Spleen (tissue), 11 donors: Measurements from ENCODE around the gene LIPT2. TPM values are rescaled to one million over a fixed set of nuclear protein-coding genes. Genes with fewer than 3 reads are reported as not detected.

Experiments used
- DNase-seq: peaks from one replicate; pipeline ENCODE4 v3.0.0-alpha.2; 2020
- H3K27ac ChIP-seq, 8 donors: fragments of 200-600 bp; sonication (generic) in 7 of 8; 1 replicate in 4 of 8; 2 replicates in 4 of 8; pipeline versions ENCODE4 v1.5.0 to v1.8.0; 2016 to 2021; ENCODE audit warnings: inconsistent platforms in 4 of 8, mild to moderate bottlenecking in 4 of 8, moderate library complexity in 1 of 8
- H3K27me3 ChIP-seq, 7 donors: fragments of 200-600 bp; sonication (generic) in 6 of 7; replicated peaks in 1 of 7; 1 replicate in 4 of 7; 2 replicates in 3 of 7; pipeline versions ENCODE4 v1.5.0 to v1.8.0; 2016 to 2021; ENCODE audit warnings: inconsistent platforms in 3 of 7, mild to moderate bottlenecking in 1 of 7
- H3K36me3 ChIP-seq, 6 donors: fragments of 200-600 bp; sonication (generic) in 5 of 6; 1 replicate in 4 of 6; 2 replicates in 2 of 6; pipeline versions ENCODE4 v1.5.0 to v1.8.0; 2016 to 2021; ENCODE audit warnings: inconsistent platforms in 2 of 6
- H3K4me1 ChIP-seq, 6 donors: fragments of 200-600 bp; sonication (generic) in 5 of 6; 1 replicate in 3 of 6; 2 replicates in 3 of 6; pipeline versions ENCODE4 v1.5.0 to v1.8.0; 2016 to 2021; ENCODE audit warnings: inconsistent platforms in 3 of 6
- H3K4me3 ChIP-seq, 8 donors: fragments of 200-600 bp; sonication (generic) in 7 of 8; 1 replicate in 4 of 8; 2 replicates in 4 of 8; pipeline versions ENCODE4 v1.5.0 to v1.8.0; 2016 to 2021; ENCODE audit warnings: inconsistent platforms in 4 of 8, mild to moderate bottlenecking in 4 of 8, moderate library complexity in 2 of 8
- H3K9me3 ChIP-seq, 8 donors: fragments of 200-600 bp; sonication (generic) in 7 of 8; 1 replicate in 4 of 8; 2 replicates in 4 of 8; pipeline versions ENCODE4 v1.5.0 to v1.8.0; 2016 to 2021; ENCODE audit warnings: inconsistent platforms in 4 of 8
- CTCF ChIP-seq, 11 experiments: fragments of 200-600 bp in 7 of 11; fragments of 450-650 bp in 4 of 11; sonication (generic) in 4 of 11; IDR thresholded peaks in 8 of 11; conservative IDR thresholded peaks in 3 of 11; 1 replicate in 7 of 11; 2 replicates in 4 of 11; pipeline versions ENCODE4 v1.4.0 to v1.8.0; 2016 to 2021; ENCODE audit warnings: antibody characterized with exemption in 11 of 11, inconsistent platforms in 4 of 11, mild to moderate bottlenecking in 1 of 11
- POLR2A ChIP-seq, 3 donors: fragments of 450-650 bp; IDR thresholded peaks; one replicate each; pipeline ENCODE4 v1.5.1; 2017; ENCODE audit warnings: antibody characterized with exemption in 3 of 3, mild to moderate bottlenecking in 1 of 3
- POLR2AphosphoS5 ChIP-seq, 3 donors: sonication (generic); formaldehyde crosslinking; IDR thresholded peaks; one replicate each; pipeline ENCODE4 v1.5.1; 2017; ENCODE audit warnings: antibody characterized with exemption in 3 of 3
- WGBS, 5 donors: extraction: QIAGEN DNeasy Blood & Tissue Kit in 3 of 5; methylation state at CpG; one replicate each; pipeline versions ENCODE4 v1.1.5 to v1.1.7; 2013 to 2018; 5-methylcytosine and 5-hydroxymethylcytosine counted together
- intact Hi-C: fragments of 100-400 bp; cut with DNase I; formaldehyde crosslinking; loops from one replicate; pipeline ENCODE4 v1.15.0; 2023; ENCODE audit warnings: low total_unique reads
- polyA plus RNA-seq, 3 donors: library from polyadenylated mRNA; stranded (reverse); fragments of 200-250 nt; gene quantifications; one replicate each; pipeline ENCODE4 v1.2.1, GENCODE V29; 2013
- small RNA-seq, 4 donors: library from RNA; depleted of rRNA; stranded (forward); fragments of <200 nt; gene quantifications; one replicate each; pipeline ENCODE3, GENCODE V24; 2016
- total RNA-seq, 7 donors: library from RNA; depleted of rRNA in 3 of 7; stranded (reverse); fragments of >200 nt in 3 of 7; fragmentation: NEBNext Ultra II Directional in 4 of 7; extraction: Animal tissue kit (Norgen Biotek cat#: 25700) in 4 of 7; gene quantifications; one replicate each; pipeline versions ENCODE4 v1.1.0 to v1.2.1, GENCODE V29; 2016 to 2021
- donor health status: healthy with polysubstance abuse.
- donor health status: DM: no; HTN: no; CAD: no; lungs with moderate emphysema.
- donor health status: DM: no; HTN: no; CAD: no.
- donor health status: Bipolar disorder and iron deficiency.
- donor health status: healthy.
- donor health status: DM: no; HTN: no; CAD: no.
- donor health status: DM: yes; HTN: yes; CAD: no.

The LIPT2 gene
- total and polyA plus RNA-seq, 10 donors: 2.0 to 9.1 (median 4.0) TPM

GRCh38 chr11:74443071-74443864 lies 50.3 kb downstream of the LIPT2 start:
- Histone ChIP-seq H3K36me3 (no peaks in the 10 kb centered on the region), H3K9me3 (peaks cover 0 to 15% (median 8%) of the 10 kb centered on the region in 8 donors), H3K27ac (no peak overlapping the region), H3K4me1 (no peaks in the 10 kb centered on the region), H3K27me3 (no peaks in the 10 kb centered on the region), H3K4me3 (no peak overlapping the region)
- 70 to 80% (median 76%) methylated on average over 8 of the region's 8 CpGs for WGBS, 5 donors
- DNase-seq: no peak
- intact Hi-C loops: no loop called here
- TF ChIP-seq POLR2AphosphoS5 (IDR thresholded peaks at IDR 0.05) (no peak), CTCF (IDR thresholded peaks at IDR 0.05 in 8 of 11, conservative IDR thresholded peaks at IDR 0.05 in 3 of 11) (no peak), POLR2A (IDR thresholded peaks at IDR 0.05) (no peak)

DNA sequence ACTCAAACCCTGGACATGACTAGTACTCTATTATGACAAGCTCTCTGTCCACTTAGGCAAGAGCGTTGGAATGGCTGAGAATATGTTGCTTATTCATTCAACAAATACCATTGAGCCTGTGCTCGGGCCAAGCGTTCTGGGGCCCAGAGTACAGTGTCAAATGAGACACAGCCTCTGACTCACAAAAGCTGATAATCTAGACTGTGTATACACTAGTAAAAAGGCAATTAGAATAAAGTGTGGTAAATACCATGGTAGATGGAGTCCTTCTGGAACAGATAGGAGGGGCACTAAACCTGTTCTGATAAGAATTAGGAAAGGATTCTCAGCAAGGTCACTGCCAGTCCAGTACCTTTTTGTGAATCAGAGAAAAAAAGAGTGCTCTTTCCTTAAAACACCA lies 50.9 kb downstream of the LIPT2 start:
- Histone ChIP-seq H3K4me1 (no peaks in the 10 kb centered on the region), H3K9me3 (peaks cover 0 to 15% (median 8%) of the 10 kb centered on the region in 8 donors), H3K4me3 (no peak overlapping the region), H3K27me3 (no peaks in the 10 kb centered on the region), H3K36me3 (no peaks in the 10 kb centered on the region), H3K27ac (no peak overlapping the region)
- 84 to 90% (median 88%) methylated on average over 3 of the region's 3 CpGs for WGBS, 5 donors
- no peak for DNase-seq
- TF ChIP-seq POLR2A (IDR thresholded peaks at IDR 0.05): no peak
- TF ChIP-seq POLR2AphosphoS5 (IDR thresholded peaks at IDR 0.05): no peak
- no peak for TF ChIP-seq CTCF (IDR thresholded peaks at IDR 0.05 in 8 of 11, conservative IDR thresholded peaks at IDR 0.05 in 3 of 11)
- intact Hi-C loops: no loop called here

Small RNA genes lying within 50 kb of the gene (small RNA-seq; reads per million reads assigned to genes)
- gene CYCSP27: 0 reads per million in 4 donors

Other genes starting within 250 kb of the LIPT2 start
- gene P4HA3, start 182.1 kb downstream of the LIPT2 start, total RNA-seq: under 1 TPM in 1 of 7 donors, not detected in 6; 0.44 TPM
- under 1 TPM in 1 of 3 donors, not detected in 2; 0.39 TPM for gene P4HA3, start 182.1 kb downstream of the LIPT2 start, polyA plus RNA-seq
- gene PGM2L1, start 95.3 kb downstream of the LIPT2 start, total RNA-seq: 1 to 10 TPM; 4.6 to 7.1 (median 5.5) TPM
- under 1 TPM; 0.37 to 0.99 (median 0.76) TPM for gene PGM2L1, start 95.3 kb downstream of the LIPT2 start, polyA plus RNA-seq
- gene KCNE3, start 26.2 kb downstream of the LIPT2 start, total RNA-seq: 10 to 100 TPM; 19.3 to 61.8 (median 27.0) TPM
- gene KCNE3, start 26.2 kb downstream of the LIPT2 start, polyA plus RNA-seq: 1 to 10 TPM; 4.2 to 9.6 (median 5.1) TPM
- gene POLD3, start 98.9 kb upstream of the LIPT2 start, total RNA-seq: 10 to 100 TPM; 13.9 to 23.1 (median 17.7) TPM
- 1 to 10 TPM; 5.0 to 9.0 (median 6.1) TPM for gene POLD3, start 98.9 kb upstream of the LIPT2 start, polyA plus RNA-seq
- 1 to 10 TPM in 3 of 7 donors, not detected in 4; 1.5 to 2.2 (median 1.7) TPM for gene CHRDL2, start 237.7 kb upstream of the LIPT2 start, total RNA-seq
- under 1 TPM in 2 of 3 donors, not detected in 1; 0.24 to 0.91 TPM for gene CHRDL2, start 237.7 kb upstream of the LIPT2 start, polyA plus RNA-seq